Lower leg skin (tissue), 4 donors: ENCODE data around the gene CHD2. TPM values are rescaled to one million over a fixed set of nuclear protein-coding genes. Genes with fewer than 3 reads are reported as not detected.

Source experiments
- DNase-seq, 2 donors: peaks; one replicate each; pipeline ENCODE4 v3.0.0-alpha.2; 2019; ENCODE audit warnings: low spot score in 2 of 2
- H3K4me3 ChIP-seq: fragments of 200-600 bp; sonication (generic); 2 replicates; pipeline ENCODE4 v1.5.1; 2017; ENCODE audit warnings: mild to moderate bottlenecking, low read depth; ENCODE audit not compliant: poor library complexity, severe bottlenecking
- POLR2A ChIP-seq, 2 donors: fragments of 450-650 bp; IDR thresholded peaks; one replicate each; pipeline ENCODE4 v1.6.1; 2016 to 2017; ENCODE audit warnings: antibody characterized with exemption in 2 of 2, mild to moderate bottlenecking in 1 of 2, moderate library complexity in 1 of 2
- WGBS, 2 donors: methylation state at CpG; one replicate each; pipeline ENCODE4 v1.1.5; 2018; 5-methylcytosine and 5-hydroxymethylcytosine counted together
- intact Hi-C: fragments of 100-400 bp; cut with DNase I; formaldehyde crosslinking; loops from one replicate; pipeline ENCODE4 v1.15.0; 2023; ENCODE audit warnings: low total_unique reads
- total RNA-seq, 4 donors: library from RNA; depleted of rRNA; stranded (reverse); fragments of >200 nt; gene quantifications; one replicate each; pipeline ENCODE4 v1.1.0, GENCODE V29; 2016
- TF ChIP-seq, protein P1 (sequence below), 3 donors: fragments of 450-650 bp; IDR thresholded peaks; one replicate each; pipeline ENCODE4 v1.5.1; 2016; ENCODE audit warnings: antibody characterized with exemption in 3 of 3, mild to moderate bottlenecking in 3 of 3, moderate library complexity in 2 of 3

The CHD2 gene
- total RNA-seq, 4 donors from 2014 or later = 75.8 to 175 (median 88.6) TPM

- TF ChIP-seq, protein P1, sequence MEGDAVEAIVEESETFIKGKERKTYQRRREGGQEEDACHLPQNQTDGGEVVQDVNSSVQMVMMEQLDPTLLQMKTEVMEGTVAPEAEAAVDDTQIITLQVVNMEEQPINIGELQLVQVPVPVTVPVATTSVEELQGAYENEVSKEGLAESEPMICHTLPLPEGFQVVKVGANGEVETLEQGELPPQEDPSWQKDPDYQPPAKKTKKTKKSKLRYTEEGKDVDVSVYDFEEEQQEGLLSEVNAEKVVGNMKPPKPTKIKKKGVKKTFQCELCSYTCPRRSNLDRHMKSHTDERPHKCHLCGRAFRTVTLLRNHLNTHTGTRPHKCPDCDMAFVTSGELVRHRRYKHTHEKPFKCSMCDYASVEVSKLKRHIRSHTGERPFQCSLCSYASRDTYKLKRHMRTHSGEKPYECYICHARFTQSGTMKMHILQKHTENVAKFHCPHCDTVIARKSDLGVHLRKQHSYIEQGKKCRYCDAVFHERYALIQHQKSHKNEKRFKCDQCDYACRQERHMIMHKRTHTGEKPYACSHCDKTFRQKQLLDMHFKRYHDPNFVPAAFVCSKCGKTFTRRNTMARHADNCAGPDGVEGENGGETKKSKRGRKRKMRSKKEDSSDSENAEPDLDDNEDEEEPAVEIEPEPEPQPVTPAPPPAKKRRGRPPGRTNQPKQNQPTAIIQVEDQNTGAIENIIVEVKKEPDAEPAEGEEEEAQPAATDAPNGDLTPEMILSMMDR (IDR thresholded peaks at IDR 0.05) = no peak
- no peak for TF ChIP-seq POLR2A (IDR thresholded peaks at IDR 0.05)
- intact Hi-C loops = loop anchor here (5.0 kb wide), 1 partner anchor 99 kb away; no protein-coding TSS in a partner anchor
- H3K4me3 ChIP-seq = no peak overlapping the region
- no peak for DNase-seq
- 25 to 42% methylated on average over 1 of the region's 1 CpG for WGBS, 2 donors
Measured at GRCh38 chr15:92906563-92907081, 6.5 kb downstream of the CHD2 start.

DNA sequence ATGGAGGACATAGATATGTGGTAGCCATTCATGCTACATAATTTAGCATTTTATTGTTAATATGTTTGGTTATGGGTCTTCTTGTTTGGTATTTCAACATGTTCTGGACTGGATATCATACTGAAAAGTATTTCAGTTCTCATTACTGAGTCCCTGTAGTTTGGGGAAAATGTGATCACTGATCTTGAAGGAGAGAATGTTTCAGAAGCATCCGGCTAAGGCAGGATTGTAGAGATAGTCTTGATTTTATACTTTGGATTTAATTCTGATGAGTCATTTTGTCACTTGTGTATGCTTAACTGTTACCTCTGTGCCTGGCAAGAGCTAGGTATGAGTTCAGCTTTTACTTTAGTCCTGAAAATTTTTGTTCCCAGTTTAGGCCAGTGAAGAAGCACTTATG is 7.1 kb downstream of the CHD2 start:
- intact Hi-C loops = loop anchor here (5.0 kb wide), 1 partner anchor 100 kb away; no protein-coding TSS in a partner anchor
- 21 to 27% methylated on average over 1 of the region's 1 CpG for WGBS, 2 donors
- no peak overlapping the region for H3K4me3 ChIP-seq
- no peak for DNase-seq
- no peak for TF ChIP-seq POLR2A (IDR thresholded peaks at IDR 0.05)
- TF ChIP-seq, protein P1 (IDR thresholded peaks at IDR 0.05) = no peak

GRCh38 chr15:92907896-92908712 is 8.0 kb downstream of the CHD2 start:
- TF ChIP-seq, protein P1 (IDR thresholded peaks at IDR 0.05) = no peak
- TF ChIP-seq POLR2A (IDR thresholded peaks at IDR 0.05) = no peak
- 10% methylated on average over 5 of the region's 5 CpGs for WGBS, 2 donors
- H3K4me3 ChIP-seq = no peak overlapping the region
- intact Hi-C loops = loop anchor here (5.0 kb wide), 1 partner anchor 101 kb away; no protein-coding TSS in a partner anchor
- peak in 1 of 2 donors; percentile 73 for DNase-seq

DNA sequence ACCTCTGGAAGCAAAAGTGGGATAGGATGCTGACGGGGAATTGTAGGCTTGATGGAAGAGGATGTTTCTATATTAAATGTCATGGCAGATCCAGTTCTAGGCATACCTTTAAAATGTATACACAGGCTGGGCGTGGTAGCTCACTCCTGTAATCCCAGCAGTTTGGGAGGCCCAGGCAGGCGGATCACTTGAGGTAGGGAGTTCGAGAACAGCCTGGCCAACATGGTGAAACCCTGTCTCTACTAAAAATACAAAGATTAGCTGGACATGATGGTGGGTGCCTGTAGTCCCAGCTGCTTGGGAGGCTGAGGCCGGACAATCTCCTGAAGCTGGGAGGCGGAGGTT is 8.6 kb downstream of the CHD2 start:
- no peak for DNase-seq
- no peak overlapping the region for H3K4me3 ChIP-seq
- intact Hi-C loops = loop anchor here (5.0 kb wide), 1 partner anchor 101 kb away; no protein-coding TSS in a partner anchor
- 83 to 88% methylated on average over 6 of the region's 6 CpGs for WGBS, 2 donors
- TF ChIP-seq, protein P1 (IDR thresholded peaks at IDR 0.05) = no peak

DNA sequence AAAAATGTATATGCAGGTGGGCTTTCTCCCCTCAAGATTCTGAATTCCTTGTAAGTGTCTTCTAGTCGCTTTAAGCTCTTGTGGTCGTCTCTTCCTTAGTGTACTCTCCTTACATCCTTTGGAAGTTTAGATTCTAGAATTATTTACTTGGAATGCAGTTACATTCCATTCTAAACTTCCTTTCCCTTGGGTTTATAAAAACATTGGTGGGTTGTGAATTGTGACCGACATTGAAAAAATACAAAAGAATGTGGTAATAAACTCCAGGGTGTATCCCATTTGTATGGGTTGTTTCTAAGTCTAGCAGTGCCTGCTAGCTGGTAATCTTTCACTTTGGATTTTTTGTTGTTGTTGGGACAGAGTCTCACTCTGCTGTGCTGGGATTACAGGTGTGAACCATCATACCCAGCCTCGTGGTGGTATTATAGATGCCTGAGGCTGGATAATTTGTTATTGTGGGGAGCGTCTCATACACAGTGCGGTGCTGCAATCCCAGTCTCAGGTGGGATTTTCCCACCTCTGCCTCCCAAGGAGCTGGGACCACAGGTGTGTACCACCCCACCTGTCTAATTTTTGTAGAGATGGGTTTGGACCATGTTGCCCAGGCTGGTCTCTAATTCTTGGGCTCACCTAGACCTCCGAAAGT is 9.1 kb downstream of the CHD2 start:
- DNase-seq = no peak
- intact Hi-C loops = loop anchor here (5.0 kb wide), 1 partner anchor 102 kb away; no protein-coding TSS in a partner anchor
- WGBS, 2 donors = 57 to 70% methylated on average over 7 of the region's 7 CpGs
- TF ChIP-seq POLR2A (IDR thresholded peaks at IDR 0.05) = no peak
- TF ChIP-seq, protein P1 (IDR thresholded peaks at IDR 0.05) = no peak
- H3K4me3 ChIP-seq = no peak overlapping the region
